ENCODE measurements around the gene MNX1.

The MNX1 gene

GRCh38 chr7:157044943-157045660 lies 34.6 kb upstream of the MNX1 start:
- no peaks in the 10 kb centered on the region for H3K9me3 ChIP-seq
- H3K4me3 ChIP-seq (ENCODE audit: low read depth in 1 of 2, low read length in 1 of 2), result no peak overlapping the region
- peaks cover 53 to 56% of the 10 kb centered on the region in 2 experiments for H3K4me1 ChIP-seq (ENCODE audit: control insufficient read depth in 1 of 2, insufficient read depth in 1 of 2, low read depth in 1 of 2, low read length in 1 of 2)
- no peak for TF ChIP-seq CTCF (IDR thresholded peaks at IDR 0.05)
- H3K27ac ChIP-seq, result no peak overlapping the region
- H3K27me3 ChIP-seq, result peaks cover 22% of the 10 kb centered on the region
- no peaks in the 10 kb centered on the region for H3K36me3 ChIP-seq

- no peaks in the 10 kb centered on the region for H3K9me3 ChIP-seq
- peaks cover 31% of the 10 kb centered on the region for H3K27me3 ChIP-seq
- peaks cover 44 to 47% of the 10 kb centered on the region in 2 experiments for H3K4me1 ChIP-seq (ENCODE audit: control insufficient read depth in 1 of 2, insufficient read depth in 1 of 2, low read depth in 1 of 2, low read length in 1 of 2)
- no peak overlapping the region for H3K4me3 ChIP-seq (ENCODE audit: low read depth in 1 of 2, low read length in 1 of 2)
- TF ChIP-seq CTCF (IDR thresholded peaks at IDR 0.05), result no peak
- no peak overlapping the region for H3K27ac ChIP-seq
- no peaks in the 10 kb centered on the region for H3K36me3 ChIP-seq
Observed at GRCh38 chr7:157044147-157044687, 33.8 kb upstream of the MNX1 start.

- no peak for TF ChIP-seq CTCF (IDR thresholded peaks at IDR 0.05)
- no peak overlapping the region for H3K27ac ChIP-seq
- H3K9me3 ChIP-seq, result no peaks in the 10 kb centered on the region
- H3K27me3 ChIP-seq, result peaks cover 36% of the 10 kb centered on the region
- H3K36me3 ChIP-seq, result no peaks in the 10 kb centered on the region
- H3K4me3 ChIP-seq (ENCODE audit: low read depth in 1 of 2, low read length in 1 of 2), result no peak overlapping the region
- peaks cover 39 to 43% of the 10 kb centered on the region in 2 experiments for H3K4me1 ChIP-seq (ENCODE audit: control insufficient read depth in 1 of 2, insufficient read depth in 1 of 2, low read depth in 1 of 2, low read length in 1 of 2)
Observed at GRCh38 chr7:157043745-157044144, 33.3 kb upstream of the MNX1 start.

- TF ChIP-seq CTCF (IDR thresholded peaks at IDR 0.05), result no peak
- Histone ChIP-seq H3K27me3 (peaks cover 56% of the 10 kb centered on the region), H3K27ac (no peak overlapping the region), H3K36me3 (no peaks in the 10 kb centered on the region), H3K4me3 (ENCODE audit: low read depth in 1 of 2, low read length in 1 of 2) (no peak overlapping the region), H3K9me3 (no peaks in the 10 kb centered on the region), H3K4me1 (ENCODE audit: control insufficient read depth in 1 of 2, insufficient read depth in 1 of 2, low read depth in 1 of 2, low read length in 1 of 2) (peaks cover 29 to 30% of the 10 kb centered on the region in 2 experiments)
Observed at GRCh38 chr7:157041514-157042277, 31.2 kb upstream of the MNX1 start.

GRCh38 chr7:157041004-157041403 lies 30.5 kb upstream of the MNX1 start:
- Histone ChIP-seq H3K27me3 (peaks cover 63% of the 10 kb centered on the region), H3K4me3 (ENCODE audit: low read depth in 1 of 2, low read length in 1 of 2) (no peak overlapping the region)

More at GRCh38 chr7:157041004-157041403, 30.5 kb upstream of the MNX1 start:
- Histone ChIP-seq H3K27ac (no peak overlapping the region), H3K4me1 (ENCODE audit: control insufficient read depth in 1 of 2, insufficient read depth in 1 of 2, low read depth in 1 of 2, low read length in 1 of 2) (peaks cover 22 to 23% of the 10 kb centered on the region in 2 experiments), H3K36me3 (no peaks in the 10 kb centered on the region), H3K9me3 (no peaks in the 10 kb centered on the region)
- TF ChIP-seq CTCF (IDR thresholded peaks at IDR 0.05), result no peak

Measured in neutrophil (primary cell).